Activated CD4-positive, CD25-positive, alpha-beta regulatory T cell treated with anti-CD3 and anti-CD28 coated beads, Interleukin-2, amount 50 U/mL, for 72 hours (primary cell): Measurements from ENCODE around the gene MSMB.
"Not testable (repeated sequence)": the region's sequence is repeated elsewhere in the genome, so short reads cannot be mapped to it uniquely, and the experiment has no call there.

Source experiments
- DNase-seq: peaks from one replicate; pipeline ENCODE4 v3.0.0; 2021

MSMB gene

DNA sequence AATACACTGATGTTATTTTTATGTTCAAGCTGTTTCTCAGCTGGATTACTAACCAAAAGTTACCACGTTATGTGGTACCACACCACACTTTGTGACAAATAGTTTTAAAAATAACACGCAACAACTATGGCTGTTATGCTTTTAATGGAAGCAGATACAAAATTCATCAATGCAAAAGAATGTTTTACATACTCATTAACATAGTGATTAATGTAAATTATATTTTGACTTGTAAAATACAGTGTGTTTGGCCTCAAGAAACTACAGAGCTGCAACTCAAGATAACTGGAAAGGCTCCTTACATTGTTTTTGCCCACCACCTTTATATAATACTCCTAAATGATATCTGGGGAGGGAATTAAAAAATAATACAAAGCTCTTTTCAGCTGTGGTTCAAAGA is 41.1 kb downstream of the MSMB start:
- DNase-seq, result no peak

DNA sequence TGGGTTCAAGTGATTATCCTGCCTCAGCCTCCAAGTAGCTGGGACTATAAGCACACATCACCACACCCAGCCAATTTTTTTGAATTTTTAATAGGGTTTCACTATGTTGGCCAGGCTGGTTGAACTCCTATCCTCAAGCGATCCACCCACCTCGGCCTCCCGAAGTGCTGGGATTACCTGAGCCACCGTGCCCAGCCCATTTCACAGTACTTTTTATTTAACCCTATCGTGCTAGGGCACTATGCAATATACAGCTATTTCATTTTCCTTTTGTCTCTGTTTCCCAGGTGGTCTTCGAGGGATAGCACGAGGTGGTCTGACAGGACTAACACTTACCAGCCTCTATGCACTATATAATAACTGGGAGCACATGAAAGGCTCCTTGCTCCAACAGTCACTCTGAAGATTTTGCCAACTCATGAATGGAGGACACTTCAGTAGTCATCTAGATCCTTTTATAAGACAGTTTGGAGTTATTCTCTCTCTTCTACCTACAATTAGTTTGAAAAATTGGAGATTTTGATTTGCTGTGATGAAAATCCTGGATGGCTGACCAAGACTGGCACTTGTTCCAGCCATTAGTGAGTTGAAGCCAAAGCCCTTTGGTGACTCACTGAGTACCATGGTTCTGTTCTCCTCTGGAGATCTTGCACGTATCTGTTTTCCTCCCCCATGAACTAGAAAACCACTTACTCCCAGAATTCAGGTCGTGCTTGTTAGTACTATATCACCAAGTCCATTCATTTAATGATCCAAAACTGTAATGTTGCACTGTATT is 43.0 kb downstream of the MSMB start:
- no peak for DNase-seq

DNA sequence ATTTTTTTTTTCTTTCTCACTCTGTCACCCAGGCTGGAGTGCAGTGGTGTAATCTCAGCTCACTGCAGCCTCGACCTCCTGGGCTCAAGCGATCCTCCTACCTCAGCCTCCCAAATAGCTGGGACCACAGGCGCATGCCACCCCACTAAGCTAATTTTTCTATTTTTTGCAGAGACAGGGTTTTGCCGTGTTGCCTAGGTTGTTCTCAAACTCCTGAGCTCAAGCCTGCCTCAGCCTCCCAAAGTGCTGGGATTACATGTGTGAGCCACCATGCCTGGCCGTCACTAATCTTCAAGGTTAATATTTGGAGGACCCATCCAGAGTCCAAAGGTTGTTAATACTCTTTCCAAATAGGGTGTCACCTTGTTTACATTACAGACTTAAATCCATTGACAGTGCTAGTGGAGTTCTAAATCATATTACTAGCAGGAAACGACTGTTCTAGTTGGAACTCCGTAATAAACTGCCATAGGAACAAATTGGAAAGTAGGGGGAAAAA is 43.8 kb downstream of the MSMB start:
- not testable (repeated sequence) for DNase-seq

DNA sequence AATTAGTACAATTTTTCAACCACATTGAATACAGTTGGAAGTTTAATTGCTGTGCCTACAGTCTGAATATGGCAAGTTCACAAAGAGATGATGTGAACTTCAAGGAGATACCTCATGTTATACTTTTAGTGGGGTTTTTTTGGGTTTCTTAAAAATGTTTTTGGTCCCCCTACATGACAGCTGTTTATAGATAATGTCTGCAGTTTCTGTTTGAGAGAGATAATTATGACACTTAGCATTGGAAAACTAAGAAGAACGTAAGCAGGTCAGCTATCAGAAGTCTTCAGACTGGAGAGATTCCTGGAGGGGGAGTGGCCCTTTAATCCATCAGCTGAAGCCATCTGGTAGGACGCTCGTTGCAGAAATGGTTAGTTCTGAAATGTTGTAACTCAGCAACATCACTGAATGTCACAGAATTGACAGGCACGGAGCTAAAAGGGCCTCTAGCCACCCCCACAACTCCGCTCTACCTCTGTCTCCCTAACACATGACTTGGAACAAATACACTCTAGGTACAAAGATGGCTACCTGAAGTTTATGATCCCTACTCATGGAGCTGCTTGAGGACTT is 44.8 kb downstream of the MSMB start:
- no peak for DNase-seq

DNA sequence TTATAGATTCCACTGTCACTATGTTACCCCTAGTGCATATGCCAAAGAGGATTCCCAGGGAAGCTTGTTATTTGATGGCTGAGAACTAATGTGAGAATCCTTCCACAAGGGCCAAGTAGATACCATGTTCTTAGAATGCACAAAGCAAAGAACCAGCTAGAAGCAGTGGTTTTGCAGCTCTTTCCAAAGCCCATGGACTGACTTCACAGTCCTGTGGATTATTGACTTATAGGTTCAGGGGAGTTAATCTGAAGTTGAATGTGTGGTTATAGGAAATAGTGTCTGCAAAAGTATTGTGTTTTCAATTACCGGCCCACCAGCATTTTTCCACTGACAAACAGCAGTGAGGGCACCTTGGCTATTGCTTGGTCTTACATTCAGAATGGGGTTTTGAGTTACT is 45.5 kb downstream of the MSMB start:
- no peak for DNase-seq

DNA sequence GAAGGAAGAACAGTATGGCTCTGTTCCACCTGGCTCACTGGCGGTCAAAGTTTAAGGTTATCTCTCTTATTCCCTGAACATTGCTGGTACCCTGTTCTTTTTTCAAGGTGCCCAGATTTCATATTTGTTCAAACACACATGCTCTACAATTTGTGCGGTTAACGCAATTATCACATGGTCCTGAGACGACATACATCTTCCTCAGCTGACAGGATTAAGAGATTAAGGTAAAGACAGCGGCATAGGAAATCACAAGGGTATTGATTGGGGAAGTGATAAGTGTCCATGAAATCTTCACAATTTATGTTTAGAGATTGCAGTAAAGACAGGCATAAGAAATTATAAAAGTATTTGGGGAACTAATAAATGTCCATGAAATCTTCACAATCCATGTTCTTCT is 46.1 kb downstream of the MSMB start:
- DNase-seq, result not testable (repeated sequence)

DNA sequence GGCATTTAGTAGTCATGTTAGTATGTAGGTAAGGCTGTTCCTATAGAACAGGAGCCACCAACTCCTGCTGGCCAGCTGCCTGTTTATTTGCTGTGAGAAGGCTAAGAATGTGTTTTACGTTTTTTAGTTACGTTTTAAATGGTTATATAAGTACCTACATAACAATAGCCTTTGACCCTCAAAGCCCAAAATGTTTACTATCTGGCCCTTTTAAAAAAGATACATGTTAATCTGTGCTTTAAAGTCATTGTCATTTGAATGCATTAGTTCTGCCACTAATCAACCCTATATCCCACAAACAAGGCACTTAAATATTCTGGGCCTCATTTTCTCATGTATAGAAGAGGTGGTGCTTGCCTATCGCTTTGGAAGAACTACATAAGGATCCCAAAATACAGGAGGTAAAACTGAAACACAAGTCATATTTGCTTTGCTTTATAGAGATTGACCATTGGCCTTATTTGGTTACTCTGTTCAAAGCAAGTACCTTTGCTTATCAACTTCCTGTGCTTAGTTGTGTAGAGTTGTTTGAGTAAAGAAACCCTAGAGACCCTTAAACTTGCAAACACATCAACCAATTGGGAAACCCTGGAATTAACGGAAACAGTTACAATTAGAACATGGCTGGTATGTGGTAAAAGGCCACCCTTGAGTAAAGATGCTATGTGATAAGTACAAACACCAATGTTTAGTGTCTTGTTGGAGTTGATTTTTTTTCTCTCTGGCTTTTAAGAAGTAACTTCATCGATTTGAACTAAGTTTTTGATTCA is 47.9 kb downstream of the MSMB start:
- no peak for DNase-seq

DNA sequence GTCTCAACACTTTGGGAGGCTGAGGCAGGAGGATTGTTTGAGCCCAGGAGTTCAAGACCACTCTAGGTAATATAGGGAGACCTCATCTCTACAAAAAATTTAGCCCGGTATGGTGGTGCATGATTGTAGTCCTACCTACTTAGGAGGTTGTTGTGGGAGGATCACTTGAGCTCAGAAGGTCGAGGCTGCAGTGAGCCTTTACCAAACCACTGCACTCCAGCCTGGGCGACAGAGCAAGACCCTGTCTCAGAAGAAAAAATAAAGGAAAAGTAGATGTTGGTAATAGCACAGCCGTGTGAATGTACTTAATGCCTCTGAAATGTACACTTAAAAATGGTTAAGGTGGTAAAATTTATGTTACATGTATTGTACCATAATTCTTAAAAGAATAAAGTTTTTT is 48.5 kb downstream of the MSMB start:
- DNase-seq, result no peak

DNA sequence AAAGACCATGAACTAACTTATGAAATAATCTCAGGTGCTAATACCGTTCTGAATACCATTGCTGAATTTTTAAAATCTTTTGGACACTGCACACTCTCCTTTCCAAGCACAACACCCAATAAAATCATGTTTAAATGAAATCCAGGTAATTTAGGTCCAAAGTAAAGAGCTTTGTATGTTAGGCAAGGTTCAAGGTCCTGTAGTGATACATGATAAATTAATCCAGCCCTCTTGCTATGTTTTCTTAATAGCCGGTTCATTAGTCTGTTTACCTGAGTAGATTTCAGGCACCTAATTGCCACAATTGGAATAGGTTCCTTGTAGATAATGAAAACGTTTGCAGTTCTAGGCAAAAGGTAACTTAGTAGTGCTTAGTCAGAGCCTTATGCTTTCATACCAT is 60.5 kb downstream of the MSMB start:
- DNase-seq, result not testable (repeated sequence)

DNA sequence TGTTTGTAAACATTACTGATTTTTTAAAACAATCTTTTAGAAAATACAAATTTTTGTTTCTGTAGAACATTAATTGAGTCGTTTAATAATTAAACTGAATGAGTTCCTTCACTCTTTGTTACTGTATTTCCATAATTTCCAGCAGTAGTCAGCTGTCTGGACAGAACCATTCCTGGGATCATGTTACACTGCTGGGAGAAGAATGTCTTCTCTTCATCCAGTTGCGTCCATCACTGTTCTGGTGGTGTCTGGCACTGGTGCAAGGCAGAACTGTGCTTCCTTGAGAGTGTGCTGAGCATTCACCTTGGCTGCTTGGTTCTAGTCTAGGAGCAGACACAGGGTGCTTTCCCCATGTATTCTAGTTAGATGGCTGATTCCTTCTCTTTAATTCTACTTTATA is 61.6 kb downstream of the MSMB start:
- DNase-seq, result not testable (repeated sequence)

DNA sequence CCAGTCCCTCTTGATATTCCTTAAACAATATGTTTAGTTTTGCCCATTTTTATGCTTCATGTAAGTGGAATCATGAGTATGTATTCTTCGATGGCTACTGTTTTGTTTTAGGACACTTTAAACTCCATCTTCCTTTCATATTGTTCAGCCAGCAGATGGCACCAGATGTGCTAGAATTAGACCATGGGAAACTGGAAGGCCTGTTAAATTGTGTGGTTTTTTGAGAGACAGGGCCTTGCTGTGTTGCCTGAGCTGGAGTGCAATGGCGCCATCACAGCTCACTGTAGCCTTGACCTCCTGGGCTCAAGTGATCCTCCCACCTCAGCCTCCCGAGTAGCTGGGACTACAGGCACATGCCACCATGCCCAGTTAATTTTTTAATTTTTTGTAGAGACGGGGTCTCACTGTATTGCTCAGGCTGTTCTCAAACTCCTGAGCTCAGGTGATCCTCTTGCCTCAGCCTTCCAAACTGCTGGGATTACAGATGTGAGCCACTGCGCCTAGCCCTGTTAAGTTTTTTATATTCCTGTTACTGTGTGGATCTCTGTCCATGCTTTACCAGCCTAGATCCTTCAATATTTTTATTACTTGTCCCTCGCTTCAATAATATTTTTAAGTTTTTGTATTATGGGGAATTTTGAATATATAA is 62.4 kb downstream of the MSMB start:
- not testable (repeated sequence) for DNase-seq
